Heart right ventricle (tissue), 16 donors: ENCODE results near the gene MIOS. TPM values are rescaled to one million over a fixed set of nuclear protein-coding genes. Genes with fewer than 3 reads are reported as not detected.
"Not testable (repeated sequence)": the region's sequence is repeated elsewhere in the genome, so short reads cannot be mapped to it uniquely, and the experiment has no call there.

Experiments used
- ATAC-seq, 8 donors: fragments of 200-7000 bp; cut with Tn5 transposase; one replicate each; pipeline ENCODE4 v1.9.1; 2020; ENCODE audit warnings: mild to moderate bottlenecking in 8 of 8, moderate library complexity in 8 of 8, moderate number of reproducible peaks in 1 of 8
- DNase-seq, 2 donors: peaks; one replicate each; pipeline ENCODE4 v3.0.0-alpha.2; 2020
- H3K27ac ChIP-seq, 10 donors: fragments of 200-600 bp; sonication (generic) in 2 of 10; one replicate each; pipeline versions ENCODE4 v1.5.0 to v1.8.0; 2020 to 2022; ENCODE audit warnings: mild to moderate bottlenecking in 3 of 10
- H3K27me3 ChIP-seq, 7 donors: fragments of 200-600 bp; one replicate each; pipeline ENCODE4 v1.8.0; 2021 to 2022; ENCODE audit warnings: mild to moderate bottlenecking in 2 of 7
- H3K36me3 ChIP-seq, 9 donors: fragments of 200-600 bp; sonication (generic) in 1 of 9; one replicate each; pipeline versions ENCODE4 v1.5.0 to v1.8.0; 2020 to 2022; ENCODE audit warnings: mild to moderate bottlenecking in 2 of 9
- H3K4me1 ChIP-seq, 9 donors: fragments of 200-600 bp; sonication (generic) in 1 of 9; one replicate each; pipeline versions ENCODE4 v1.5.0 to v1.8.0; 2020 to 2022; ENCODE audit warnings: mild to moderate bottlenecking in 4 of 9
- H3K4me3 ChIP-seq, 10 donors: fragments of 200-600 bp; sonication (generic) in 2 of 10; one replicate each; pipeline versions ENCODE4 v1.5.0 to v1.8.0; 2020 to 2022; ENCODE audit warnings: mild to moderate bottlenecking in 7 of 10, moderate library complexity in 2 of 10
- H3K9me3 ChIP-seq, 11 donors: fragments of 200-600 bp in 10 of 11; sonication (generic) in 2 of 11; one replicate each; pipeline versions ENCODE4 v1.5.0 to v1.8.0; 2013 to 2022; ENCODE audit warnings: mild to moderate bottlenecking in 2 of 11, control low read depth in 1 of 11, moderate library complexity in 1 of 11
- CTCF ChIP-seq, 9 donors: fragments of 200-600 bp; sonication (generic) in 2 of 9; IDR thresholded peaks; one replicate each; pipeline versions ENCODE4 v1.5.0 to v1.8.0; 2021 to 2022; ENCODE audit warnings: antibody characterized with exemption in 9 of 9, mild to moderate bottlenecking in 5 of 9, moderate library complexity in 1 of 9
- WGBS, 2 donors: extraction: QIAGEN DNeasy Blood & Tissue Kit; methylation state at CpG; one replicate each; pipeline ENCODE4 v1.1.7; 2013; ENCODE audit warnings: inconsistent platforms in 1 of 2; 5-methylcytosine and 5-hydroxymethylcytosine counted together
- intact Hi-C, 10 donors: fragments of 100-400 bp; cut with DNase I; formaldehyde crosslinking; loops; one replicate each; pipeline versions ENCODE4 v1.11.1 to v1.14.2; 2022
- polyA plus RNA-seq, 2 donors: library from polyadenylated mRNA; stranded (reverse); fragments of 200-250 nt; gene quantifications; one replicate each; pipeline ENCODE4 v1.2.3, GENCODE V29; 2013
- total RNA-seq, 10 donors: library from RNA; stranded (reverse); fragmentation: NEBNext Ultra II Directional in 3 of 10; extraction: Animal tissue kit (Norgen Biotek cat#: 25700) in 3 of 10; gene quantifications; one replicate each; pipeline versions ENCODE4 v1.2.1 to v1.2.4, GENCODE V29; 2021 to 2023
- donor health status: Arrhythmogenic right ventricular cardiomyopathy.
- donor health status: ischemic (EF 13 %, LVEDD 7.1; RV severe dilation, severe dysfunction).
- donor health status: healthy with polysubstance abuse.
- donor health status: DM: no; HTN: yes; CAD: no.
- donor health status: DM: no; HTN: no; CAD: no.
- donor health status: ischemic (EF 25% LVEDD 6.9; RV normal size, moderate dysfunction).
- donor health status: ischemic (EF 25% LVEDD 5.7; RV mildly dilated, moderate dysfunction).
- donor health status: healthy.
- donor health status: DM: yes; HTN: yes; CAD: no.
- donor health status: Ischemic cardiomyopathy.
- donor health status: ischemic (EF 35%, LVEDD 5.7; RV mildly dilated, moderate dysfunction).
- donor health status: nonischemic (EF 11% LVEDD 7.7; RV severe dilation, severe dysfunction).
- donor health status: DM: yes; HTN: yes; CAD: no.
- donor health status: PGD.
- donor health status: ischemic (EF 29% LVEDD 5.4; RV normal size, mild dysfunction).
- donor health status: nonischemic (EF 23%, LVEDD 6.1; RV moderate dilation, normal function).

The MIOS gene
- total and polyA plus RNA-seq, 12 donors = 8.9 to 28.8 (median 20.7) TPM

DNA sequence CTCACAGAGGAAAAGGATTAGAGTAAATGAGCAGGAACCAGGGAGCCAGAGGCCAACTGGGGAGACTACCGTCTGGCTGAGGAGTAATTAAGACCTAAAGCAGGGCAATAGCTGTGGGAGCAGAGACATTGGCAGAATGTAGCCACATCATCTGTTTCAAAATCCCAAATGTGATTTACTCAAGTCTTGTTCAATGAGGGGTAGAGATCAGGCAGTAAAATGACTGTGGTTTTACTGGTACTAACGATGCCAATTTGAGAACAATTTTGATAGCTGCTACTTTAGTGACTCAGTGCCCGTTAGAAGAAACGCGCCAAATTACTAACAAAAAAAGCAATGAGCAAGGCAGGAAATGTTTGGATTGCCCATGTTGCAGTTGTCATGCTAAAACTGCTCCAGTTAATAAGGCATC is 12.7 kb upstream of the MIOS start:
- H3K4me1 ChIP-seq = peaks cover 0 to 4% (median 0%) of the 10 kb centered on the region in 9 donors
- intact Hi-C loops = no loop called here
- 84 to 87% methylated on average over 5 of the region's 5 CpGs for WGBS, 2 donors
- H3K27me3 ChIP-seq = no peaks in the 10 kb centered on the region
- TF ChIP-seq CTCF (IDR thresholded peaks at IDR 0.05) = no peak
- DNase-seq (no peak), ATAC-seq (no peak)
- no peak overlapping the region for H3K27ac ChIP-seq
- H3K4me3 ChIP-seq = no peak overlapping the region
- H3K9me3 ChIP-seq = peaks cover 0 to 9% (median 0%) of the 10 kb centered on the region in 11 donors
- H3K36me3 ChIP-seq = no peaks in the 10 kb centered on the region

DNA sequence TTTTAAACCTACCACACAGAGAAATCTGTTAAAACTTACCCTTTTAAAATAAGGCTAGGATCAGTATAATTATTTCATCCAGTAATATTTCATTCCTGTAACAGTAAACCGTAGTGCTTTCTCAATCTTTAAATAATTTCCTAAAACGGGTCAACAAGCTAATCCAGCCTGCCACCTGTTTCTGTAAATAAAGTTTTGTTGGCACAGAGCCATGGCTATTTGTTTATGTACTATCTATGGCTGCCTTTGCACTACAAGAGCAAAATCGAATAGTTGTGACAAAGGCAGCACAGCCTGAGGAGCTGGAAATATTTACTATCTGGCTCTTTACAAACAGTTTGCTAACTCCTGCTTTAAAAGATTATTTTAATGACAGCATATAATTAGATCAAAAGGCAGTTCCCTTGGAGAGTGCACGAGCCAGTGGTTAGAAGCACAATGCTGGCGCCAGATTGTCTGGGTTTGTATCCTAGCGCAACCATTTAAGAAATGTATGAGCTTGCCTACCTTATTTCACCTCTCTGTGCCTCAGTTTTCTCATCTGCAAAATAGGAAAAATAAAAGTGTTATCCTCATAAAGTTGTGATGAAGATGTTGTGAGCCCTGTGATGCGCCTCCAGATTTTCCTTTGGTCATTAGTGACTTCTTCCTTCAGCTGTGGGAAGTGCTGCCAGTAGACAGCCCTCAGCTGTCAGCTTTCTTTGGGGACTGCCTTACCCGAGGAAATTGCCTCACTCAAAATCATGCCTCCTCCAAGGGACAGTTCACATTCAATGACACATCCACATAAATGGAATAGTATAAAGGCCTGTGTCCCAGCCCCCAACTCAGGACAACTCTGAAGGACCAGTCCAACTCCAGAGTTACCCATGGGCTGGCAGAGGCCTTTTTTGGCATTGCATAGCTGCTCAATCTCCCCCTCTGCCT is 11.8 kb upstream of the MIOS start:
- intact Hi-C loops = no loop called here
- Histone ChIP-seq H3K36me3 (no peaks in the 10 kb centered on the region), H3K4me3 (no peak overlapping the region), H3K27ac (no peak overlapping the region), H3K4me1 (peaks cover 0 to 4% (median 0%) of the 10 kb centered on the region in 9 donors), H3K9me3 (peaks cover 0 to 18% (median 0%) of the 10 kb centered on the region in 11 donors), H3K27me3 (no peaks in the 10 kb centered on the region)
- no peak for ATAC-seq
- no peak for TF ChIP-seq CTCF (IDR thresholded peaks at IDR 0.05)
- DNase-seq = no peak
- 49 to 52% methylated on average over 8 of the region's 8 CpGs for WGBS, 2 donors

DNA sequence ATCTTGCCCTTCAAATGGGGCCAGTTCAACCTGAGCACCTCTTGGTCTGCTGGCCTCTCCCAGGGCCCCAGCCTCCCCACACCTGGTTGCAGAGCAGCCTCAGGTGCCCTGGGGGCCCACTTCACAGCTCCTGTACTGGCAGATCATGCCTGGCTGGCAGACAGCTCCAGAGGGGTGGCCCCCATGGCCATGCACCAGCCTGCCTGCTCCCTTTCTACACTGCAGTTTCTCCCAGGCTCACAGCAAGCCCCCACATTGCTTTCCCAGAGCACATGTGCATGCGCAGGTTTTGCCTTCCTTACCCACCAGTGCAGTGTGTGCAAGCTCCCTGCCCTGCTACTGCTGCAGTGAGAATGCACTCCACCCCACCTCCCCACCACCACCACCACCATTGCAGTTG is 9.8 kb upstream of the MIOS start:
- peaks cover 0 to 4% (median 0%) of the 10 kb centered on the region in 9 donors for H3K4me1 ChIP-seq
- no peak overlapping the region for H3K4me3 ChIP-seq
- no peak for DNase-seq
- ATAC-seq = peak in 2 of 8 donors; percentile 18 to 57
- intact Hi-C loops = no loop called here
- no peaks in the 10 kb centered on the region for H3K36me3 ChIP-seq
- H3K27ac ChIP-seq = no peak overlapping the region
- no peak for TF ChIP-seq CTCF (IDR thresholded peaks at IDR 0.05)
- 96 to 100% methylated on average over 1 of the region's 1 CpG for WGBS, 2 donors
- H3K27me3 ChIP-seq = no peaks in the 10 kb centered on the region
- H3K9me3 ChIP-seq = peaks cover 0 to 21% (median 0%) of the 10 kb centered on the region in 11 donors

DNA sequence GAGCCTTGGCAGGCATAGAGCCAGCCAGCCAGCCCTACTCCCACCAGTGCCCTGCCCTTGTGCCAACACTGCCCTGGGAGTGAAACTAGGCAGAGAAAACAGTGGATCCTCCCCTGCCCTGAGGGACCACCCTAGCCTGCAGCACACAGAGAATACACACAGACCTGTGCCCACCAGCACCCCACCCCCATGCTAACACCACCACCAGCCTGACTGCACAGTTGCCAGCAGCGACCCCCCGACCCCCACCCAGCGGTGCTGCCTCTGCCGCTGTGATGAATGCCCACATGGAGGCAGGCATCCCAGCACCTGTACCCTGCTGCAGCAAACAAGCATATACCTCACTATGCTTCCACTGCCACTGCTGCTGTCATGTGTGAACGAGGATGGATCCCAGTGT is 9.4 kb upstream of the MIOS start:
- Histone ChIP-seq H3K36me3 (no peaks in the 10 kb centered on the region), H3K27ac (no peak overlapping the region), H3K4me1 (peaks cover 0 to 4% (median 0%) of the 10 kb centered on the region in 9 donors), H3K27me3 (no peaks in the 10 kb centered on the region), H3K4me3 (no peak overlapping the region), H3K9me3 (peaks cover 0 to 21% (median 0%) of the 10 kb centered on the region in 11 donors)
- intact Hi-C loops = no loop called here
- no peak for TF ChIP-seq CTCF (IDR thresholded peaks at IDR 0.05)
- no peak for DNase-seq
- WGBS, 2 donors = 91 to 95% methylated on average over 5 of the region's 5 CpGs
- ATAC-seq = peak in 1 of 8 donors; percentile 26

DNA sequence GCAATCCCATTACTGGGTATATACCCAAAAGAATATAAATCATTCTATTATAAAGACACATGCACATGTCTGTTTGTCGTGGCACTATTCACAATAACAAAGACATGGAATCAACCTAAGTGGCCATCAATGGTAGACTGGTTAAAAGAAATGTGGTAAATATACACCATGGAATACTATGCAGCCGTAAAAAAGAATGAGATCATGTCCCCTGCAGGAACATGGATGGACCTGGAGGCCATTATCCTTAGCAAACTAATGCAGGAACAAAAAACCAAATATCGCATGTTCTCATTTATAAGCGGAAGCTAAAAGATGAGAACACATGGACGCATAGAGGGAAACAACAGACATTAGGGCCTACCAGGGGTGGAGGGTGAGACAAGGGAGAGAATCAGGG is 5.1 kb upstream of the MIOS start:
- intact Hi-C loops = loop anchor here in 1 of 10 donors (10.0 kb wide), 1 partner anchor 307 kb away; no protein-coding TSS in a partner anchor
- ATAC-seq, H3K27ac ChIP-seq, H3K36me3 ChIP-seq, H3K4me3 ChIP-seq, DNase-seq, H3K27me3 ChIP-seq: not testable (repeated sequence)
- 96% methylated on average over 5 of the region's 5 CpGs for WGBS, 2 donors
- H3K4me1 ChIP-seq = peaks cover 0 to 18% (median 0%) of the 10 kb centered on the region in 9 donors
- H3K9me3 ChIP-seq = peaks cover 0 to 21% (median 0%) of the 10 kb centered on the region in 11 donors
